ENCODE measurements around the gene C11orf68. TPM values are rescaled to one million over a fixed set of nuclear protein-coding genes. Genes with fewer than 3 reads are reported as not detected.
"Not testable (repeated sequence)": the region's sequence is repeated elsewhere in the genome, so short reads cannot be mapped to it uniquely, and the experiment has no call there.

Gene C11orf68
- total RNA-seq, 1 donor from 2014 or later = 28.9 TPM

DNA sequence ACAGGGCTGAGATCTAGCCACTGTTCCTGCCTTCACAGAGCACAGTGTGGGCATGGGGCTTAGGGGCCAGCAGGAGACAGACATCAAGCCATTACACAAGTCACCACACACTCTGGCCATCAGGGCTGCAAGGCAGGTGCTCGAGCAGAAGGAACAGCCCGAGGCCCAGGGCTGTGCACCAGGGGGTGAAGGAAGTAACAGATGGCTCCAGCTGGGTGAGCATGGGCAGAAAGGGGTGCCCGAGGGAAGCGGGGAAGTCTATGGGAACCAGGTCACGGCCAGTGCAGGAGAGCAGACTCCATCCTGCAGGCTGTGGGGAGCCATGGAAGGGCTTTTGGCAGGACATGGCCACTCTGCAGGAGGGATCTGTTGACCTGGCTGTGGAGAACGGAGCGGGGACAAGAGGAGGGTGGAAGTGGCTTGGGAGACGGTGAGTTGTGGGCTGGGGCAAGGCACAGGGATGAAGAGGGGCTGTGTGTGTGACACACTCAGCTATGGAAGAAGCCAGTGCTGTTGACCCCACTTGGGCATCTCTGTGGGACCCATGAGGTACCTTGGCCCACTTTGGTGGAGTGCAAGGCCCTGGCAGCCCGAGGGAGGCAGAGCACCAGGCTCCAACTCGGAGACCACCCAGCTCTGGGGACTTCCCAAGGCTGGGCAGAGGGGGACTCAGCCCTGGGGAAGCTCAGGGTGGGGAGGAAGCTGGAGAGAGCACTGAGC, 3.6 kb downstream of the C11orf68 start:
- DNase-seq (ENCODE audit: low spot score) = no peak

DNA sequence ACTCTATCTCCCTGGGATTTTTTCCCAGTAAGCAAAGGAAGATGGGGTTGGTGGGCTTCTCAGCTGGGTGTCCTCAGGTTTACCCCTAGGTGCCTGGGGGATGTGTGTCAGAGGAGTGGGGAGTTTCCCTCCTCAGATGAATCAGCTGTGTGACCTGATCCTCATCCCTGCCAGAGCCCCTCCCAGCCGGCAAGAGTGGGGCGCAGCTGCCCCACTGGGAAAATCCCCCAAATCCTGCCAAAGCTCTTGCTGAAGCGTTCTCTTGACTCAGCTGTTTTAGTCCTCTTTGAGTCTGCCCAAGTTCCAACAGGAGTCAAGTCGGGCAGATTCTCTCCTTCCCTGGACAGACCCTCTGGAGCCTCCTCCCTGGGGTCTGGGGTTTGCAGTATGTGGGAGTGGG, 6.0 kb downstream of the C11orf68 start:
- DNase-seq (ENCODE audit: low spot score) = no peak

DNA sequence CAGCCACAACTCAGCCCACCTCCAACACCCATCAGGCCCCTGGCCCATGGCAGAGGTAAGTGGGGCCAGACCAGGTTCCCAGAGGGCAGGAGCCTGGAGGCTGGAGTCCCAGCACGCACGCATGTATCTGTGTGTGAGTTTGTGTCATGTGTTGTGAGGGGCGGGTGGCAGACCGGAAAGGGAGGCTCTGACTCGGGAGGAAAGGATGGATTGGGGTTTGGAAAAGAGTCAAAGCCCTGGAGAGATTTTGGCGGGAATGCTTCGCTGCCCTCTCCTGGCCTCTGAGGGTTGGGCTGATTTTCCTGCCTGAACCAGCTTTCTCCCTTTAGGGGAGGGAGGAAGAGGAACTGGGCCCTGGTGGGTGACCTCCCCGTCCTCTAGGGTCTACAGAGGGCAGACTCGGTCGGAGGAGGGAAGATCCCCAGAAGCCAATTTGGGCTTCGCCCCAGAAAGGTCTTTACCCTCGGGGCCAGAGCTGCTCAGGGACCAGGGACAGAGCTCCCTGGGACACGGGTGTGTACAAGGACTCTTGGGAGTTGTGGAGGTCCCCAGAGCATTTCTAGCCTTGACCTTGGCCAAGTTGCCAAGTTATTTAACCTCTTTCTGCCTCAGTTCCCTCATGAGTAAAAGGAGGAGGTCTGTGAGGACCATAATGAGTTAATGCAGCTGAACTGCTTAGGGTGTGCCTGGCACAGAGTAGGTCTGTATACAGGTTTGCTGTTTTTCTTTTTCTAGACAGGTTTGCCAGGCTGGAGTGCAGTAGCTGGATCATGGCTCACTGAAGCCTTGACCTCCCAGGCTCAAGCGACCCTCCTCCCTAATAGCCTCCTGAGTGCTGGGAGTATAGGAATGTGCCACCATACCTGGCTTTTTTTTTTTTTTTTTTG, 6.9 kb downstream of the C11orf68 start:
- peak; percentile 73 for DNase-seq (ENCODE audit: low spot score)

DNA sequence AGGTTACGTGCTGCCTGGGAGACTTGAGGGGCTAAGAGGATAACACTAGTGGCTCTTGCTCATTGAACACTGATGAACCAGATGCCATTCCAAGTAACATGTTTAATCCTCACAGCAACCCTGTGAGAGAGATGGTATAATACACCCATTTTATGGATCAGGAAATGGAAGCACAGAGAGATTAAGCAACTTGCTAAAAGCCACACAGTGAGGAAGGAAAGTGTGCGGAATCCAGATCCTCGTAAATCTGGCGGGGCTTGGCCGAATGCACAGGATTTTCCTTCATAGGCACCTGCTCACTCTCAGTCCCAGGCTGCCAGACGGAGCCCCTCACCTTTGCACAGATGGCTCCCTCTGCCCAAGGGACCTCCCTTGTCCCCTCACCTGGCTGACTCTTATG, 11.0 kb downstream of the C11orf68 start:
- no peak for DNase-seq (ENCODE audit: low spot score)

DNA sequence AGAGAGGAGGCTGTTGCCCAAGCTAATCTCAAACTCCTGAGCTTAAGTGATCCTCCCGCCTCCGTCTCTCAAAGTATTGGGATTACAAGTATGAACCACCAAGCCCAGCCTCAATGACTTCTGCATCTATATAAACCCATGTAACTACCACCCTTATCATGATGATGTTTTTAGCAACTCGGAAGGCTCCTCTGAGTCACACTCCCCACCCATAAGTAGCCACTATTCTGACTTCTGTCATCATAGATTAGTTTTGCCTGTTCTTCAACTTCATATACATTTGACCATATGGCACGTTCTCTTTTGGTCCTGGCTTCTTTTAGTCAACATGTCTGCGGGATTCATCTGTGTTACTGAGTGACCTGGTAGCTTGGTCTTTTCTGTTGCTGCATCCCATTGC, 12.3 kb downstream of the C11orf68 start:
- no peak for DNase-seq (ENCODE audit: low spot score)

DNA sequence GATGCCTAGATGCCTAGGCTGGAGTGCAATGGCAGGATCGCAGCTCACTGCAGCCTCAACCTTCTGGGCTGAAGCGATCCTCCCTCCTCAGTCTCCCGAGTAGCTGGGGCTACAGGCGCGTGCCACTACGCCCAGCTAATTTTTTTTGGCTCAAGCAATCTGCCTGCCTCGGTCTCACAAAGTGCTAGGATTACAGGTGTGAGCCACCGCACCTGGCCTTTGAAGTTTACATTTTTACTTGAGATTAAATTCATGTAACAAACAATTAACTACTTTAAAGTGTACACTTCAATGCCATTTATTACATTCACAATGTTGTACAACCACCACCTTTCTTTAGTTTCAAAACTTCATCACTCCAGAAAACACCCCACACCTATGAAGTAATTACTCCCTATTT, 15.1 kb downstream of the C11orf68 start:
- no peak for DNase-seq (ENCODE audit: low spot score)

DNA sequence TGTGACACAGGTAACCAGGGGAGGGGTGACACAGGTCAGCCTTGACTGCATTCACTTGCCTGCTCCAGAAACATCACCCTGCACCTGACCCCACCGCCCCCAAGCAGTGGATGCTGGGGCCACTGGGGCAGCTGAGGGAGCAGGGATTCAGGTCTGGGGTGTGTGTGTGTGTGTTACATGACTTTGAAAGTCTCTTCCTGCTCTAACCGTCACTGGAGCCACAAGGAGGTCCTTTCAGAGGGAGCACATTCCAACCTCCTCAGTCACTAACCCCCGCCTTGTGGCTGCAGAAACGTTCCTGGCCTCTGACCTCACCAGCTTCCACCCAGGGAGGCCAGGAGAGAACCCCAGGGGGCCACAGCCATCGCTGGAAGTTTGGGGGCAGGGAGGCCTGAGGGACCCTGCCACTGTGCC, 15.8 kb downstream of the C11orf68 start:
- no peak for DNase-seq (ENCODE audit: low spot score)

DNA sequence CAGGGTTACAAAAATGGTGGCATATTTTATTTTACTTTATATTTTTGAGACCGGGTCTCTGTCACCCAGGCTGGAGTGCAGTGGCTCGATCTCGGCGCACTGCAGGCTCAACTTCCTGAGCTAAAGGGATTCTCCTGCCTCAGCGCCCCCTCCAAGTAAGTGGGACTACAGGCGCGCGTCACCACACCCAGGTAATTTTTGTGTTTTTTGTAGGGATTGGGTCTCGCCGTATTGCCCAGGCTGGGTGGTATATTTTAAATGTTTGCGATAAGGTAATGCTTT, 18.0 kb downstream of the C11orf68 start:
- no peak for DNase-seq (ENCODE audit: low spot score)

DNA sequence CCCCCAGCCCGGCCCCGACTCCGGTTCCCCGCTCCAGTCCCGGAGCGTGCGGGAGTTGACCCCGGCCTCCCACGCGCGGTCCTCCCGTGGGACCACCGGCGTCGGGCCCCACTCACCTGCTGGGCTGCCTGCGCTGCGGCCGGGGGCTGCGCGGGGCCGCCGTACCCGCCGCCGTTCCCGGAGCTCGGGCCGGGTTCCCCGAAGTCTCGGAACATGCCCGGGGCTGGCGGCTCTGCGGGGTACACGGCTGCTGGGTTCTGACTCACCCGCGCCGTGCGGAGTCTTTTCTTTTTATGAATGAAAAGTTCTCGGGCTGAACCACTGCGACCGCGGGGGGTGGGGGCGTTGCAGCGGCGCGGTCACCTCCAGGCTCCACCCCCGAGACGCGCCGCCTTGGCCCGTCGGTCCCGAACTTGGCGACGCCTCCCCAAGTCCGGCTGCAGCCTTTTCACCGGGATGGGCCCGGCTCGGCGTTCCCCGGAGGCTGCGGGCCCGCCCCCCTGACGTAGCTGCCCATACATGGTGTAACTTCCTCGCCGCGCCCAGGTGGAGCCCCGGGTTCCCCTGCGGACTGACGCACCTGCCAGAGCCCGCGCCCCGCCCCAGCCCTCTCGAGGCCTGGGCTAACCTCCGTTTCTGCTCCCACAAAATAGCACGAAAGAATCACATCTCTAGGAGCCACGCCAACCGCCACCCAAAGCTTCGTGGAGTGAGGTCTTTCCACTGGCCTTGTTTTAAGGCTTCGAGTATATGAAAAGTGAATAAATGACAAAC, 18.6 kb downstream of the C11orf68 start, which contains the start of gene FOSL1:
Gene FOSL1, minus strand, starts transcription at position 264 of the 774 bp plus-strand sequence. Its CDS starts 49 bp downstream, at position 215.
- DNase-seq (ENCODE audit: low spot score) = peak; percentile 87

DNA sequence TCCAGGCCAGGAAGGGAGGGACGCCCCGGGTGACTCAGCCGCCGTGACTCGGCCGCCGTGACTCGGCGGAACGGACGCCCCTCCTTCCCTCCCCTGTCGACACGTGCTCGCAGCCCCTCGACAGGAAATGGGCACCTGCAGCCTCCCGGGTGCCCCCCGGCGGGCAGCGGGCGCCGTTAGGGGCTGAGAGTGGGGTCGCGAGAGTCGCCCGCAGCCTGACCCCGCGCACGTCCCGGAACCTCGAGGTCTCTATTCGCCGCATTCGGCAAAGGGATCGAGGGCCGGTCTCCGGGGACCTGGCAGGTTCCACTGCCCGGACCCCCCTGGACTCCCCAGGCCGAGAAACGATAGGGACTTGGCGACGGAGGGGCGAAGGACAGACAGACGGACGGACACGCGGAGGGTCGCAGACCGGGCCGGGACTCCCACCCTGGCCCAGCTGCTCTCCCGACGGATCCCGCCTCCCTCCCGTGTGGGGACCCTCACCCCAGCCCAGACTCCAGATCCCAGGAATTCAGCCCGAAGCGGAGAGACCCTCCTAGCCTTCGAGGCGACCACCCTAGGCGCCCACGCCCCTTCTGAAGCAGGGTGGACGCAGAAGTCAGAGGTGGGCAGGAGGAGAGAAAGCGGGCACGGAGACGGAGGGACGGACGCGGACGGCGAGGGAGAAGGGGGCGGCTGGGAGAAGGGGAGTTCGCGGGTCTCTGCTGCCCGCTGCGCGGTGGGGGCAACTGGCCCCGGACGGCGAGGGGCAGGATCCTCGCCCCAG, 19.3 kb downstream of the C11orf68 start:
- no peak for DNase-seq (ENCODE audit: low spot score)

DNA sequence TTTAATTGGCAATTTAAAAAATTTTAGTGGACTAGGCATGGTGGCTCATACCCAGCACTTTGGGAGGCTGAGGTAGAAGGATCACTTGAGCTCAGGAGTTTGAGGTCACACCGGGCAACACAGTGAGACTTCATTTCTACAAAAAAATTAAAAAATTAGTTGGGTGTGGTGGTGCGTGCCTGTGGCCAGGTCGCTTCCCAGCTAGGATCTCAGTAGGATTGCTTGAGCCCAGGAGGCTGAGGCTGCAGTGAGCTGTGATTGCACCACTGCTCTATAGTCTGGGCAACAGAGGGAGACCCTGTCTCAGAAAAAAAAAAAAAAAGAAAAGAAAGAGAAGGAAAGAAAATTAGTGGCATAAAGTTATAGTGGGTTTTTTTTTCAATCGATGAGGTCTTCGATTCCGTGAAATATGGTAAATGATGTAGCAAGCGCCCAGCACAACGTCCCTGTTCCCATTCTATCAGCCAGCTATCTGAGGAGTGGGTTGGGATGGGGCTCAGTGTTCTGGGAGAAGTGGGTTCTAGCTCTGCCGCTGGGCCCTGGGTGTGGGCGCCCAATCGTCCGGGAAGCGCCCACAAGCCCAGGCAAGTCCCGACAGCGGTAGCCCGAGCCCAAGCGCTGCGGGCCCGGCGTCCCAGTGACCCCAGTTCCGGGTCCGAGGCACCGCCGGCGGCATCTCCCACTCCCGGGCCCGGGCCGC, 20.1 kb downstream of the C11orf68 start:
- no peak for DNase-seq (ENCODE audit: low spot score)

DNA sequence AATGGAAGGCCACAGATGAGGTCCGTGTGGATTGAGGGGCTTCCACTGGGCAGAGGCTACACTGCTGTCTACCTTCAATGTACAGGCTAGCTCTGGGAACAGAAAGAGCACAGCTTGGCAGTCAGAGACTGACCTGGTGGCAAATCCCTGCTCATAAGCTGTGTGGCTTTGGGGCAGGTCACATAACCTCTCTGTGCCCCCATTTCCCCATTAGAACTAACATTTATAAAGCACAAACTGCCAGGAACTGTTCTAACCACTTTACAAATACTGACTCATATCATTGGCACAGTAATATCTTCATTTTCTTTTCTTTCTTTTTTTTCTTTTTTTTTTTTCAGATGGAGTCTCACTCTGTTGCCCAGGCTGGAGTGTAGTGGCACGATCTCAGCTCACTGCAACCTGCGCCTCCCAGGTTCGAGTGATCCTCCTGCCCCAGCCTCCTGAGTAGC, 21.8 kb downstream of the C11orf68 start:
- no peak for DNase-seq (ENCODE audit: low spot score)

DNA sequence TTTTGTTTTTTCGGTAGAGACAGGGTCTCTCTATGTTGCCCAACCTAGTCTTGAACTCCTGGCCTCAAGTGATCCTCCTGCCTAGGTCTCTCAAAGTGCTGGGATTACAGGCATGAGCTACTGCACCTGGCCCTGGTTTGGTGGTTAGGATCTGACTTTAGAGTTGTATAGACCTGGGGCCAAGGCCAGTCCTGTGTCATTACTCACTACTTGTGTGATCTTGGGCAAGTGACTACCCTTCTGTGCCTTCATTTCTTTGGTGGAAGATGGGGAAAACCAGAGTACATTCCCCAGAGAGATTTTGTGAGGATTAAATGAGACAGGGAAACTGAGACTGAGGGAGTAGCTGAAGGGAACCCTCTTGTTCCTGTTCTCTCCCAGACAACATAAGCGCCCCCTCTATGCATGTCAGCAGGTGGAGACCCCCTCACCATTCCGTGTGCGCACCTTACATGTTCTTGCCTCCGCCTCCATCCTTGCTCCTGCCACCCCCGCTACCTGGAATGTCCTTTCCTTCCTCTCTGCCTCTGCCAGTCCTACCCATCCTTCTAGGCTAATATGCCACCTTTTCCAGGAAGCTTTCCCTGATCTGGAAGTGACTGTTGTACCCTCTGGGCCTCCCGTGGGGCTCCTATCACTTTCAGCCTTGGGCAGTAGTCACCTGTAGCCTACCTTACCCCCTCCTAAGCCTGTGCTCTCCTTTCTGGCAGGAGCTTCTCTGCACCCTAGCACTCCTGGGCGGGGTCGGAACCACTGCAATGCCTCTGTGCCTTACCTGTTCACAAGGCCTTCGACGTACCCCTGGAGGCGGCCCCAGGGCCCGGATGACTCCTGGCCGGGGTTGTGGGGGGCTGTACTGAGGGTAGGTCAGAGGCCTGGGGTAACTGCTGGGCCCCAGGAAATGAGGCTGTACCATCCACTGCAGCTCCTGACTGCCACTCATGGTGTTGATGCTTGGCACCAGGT, 22.5 kb downstream of the C11orf68 start:
- no peak for DNase-seq (ENCODE audit: low spot score)

DNA sequence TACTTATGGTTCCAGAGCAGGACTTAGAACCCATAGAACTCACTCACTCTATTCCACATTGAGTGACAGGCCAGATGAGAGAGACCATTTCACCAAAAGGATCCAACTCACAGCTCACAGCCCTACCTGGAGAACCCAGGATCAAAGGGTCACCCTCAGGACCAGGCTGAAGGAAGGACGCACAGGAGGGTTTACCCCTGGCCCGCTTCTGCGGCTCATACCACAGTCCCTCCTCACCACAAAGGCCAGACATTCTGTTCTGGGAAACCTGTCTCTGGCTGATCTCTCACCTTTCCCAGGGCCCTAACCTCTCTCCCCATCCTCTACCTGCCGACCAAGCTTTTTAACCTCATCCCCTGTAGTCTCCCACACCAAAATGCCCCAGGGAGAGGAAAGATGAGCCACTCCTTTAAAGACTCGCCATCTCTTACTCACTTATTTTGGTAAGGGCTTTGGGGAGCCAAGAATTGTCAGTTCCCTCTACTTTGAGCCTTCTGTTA, 23.3 kb downstream of the C11orf68 start:
- no peak for DNase-seq (ENCODE audit: low spot score)

DNA sequence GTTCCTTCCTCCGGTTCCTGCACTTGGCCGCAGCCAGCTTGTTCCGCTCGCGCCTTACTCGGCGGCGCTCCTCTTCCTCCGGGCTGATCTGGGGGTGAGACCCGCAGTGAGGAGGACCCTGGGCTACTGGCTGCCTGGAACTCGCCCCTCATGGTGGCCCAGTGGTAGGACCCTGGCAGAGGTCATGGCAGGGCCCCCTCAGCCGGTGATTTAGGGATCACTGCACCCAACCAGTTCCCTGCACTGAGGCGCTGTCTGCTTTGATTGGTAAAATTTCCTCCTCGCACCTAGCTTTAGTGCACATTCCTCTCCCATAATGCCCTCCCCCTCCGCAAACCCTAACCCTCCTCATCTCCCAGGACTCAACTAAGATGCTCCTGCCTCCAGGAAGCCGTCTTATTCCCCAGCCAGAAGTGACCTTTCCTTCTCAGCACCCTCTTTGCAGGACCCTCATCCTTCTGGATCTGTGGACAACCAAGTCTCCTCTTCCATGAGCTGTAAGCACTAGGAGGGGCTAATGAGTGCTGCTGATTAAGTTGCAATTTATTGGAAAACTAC, 24.7 kb downstream of the C11orf68 start:
- no peak for DNase-seq (ENCODE audit: low spot score)

DNA sequence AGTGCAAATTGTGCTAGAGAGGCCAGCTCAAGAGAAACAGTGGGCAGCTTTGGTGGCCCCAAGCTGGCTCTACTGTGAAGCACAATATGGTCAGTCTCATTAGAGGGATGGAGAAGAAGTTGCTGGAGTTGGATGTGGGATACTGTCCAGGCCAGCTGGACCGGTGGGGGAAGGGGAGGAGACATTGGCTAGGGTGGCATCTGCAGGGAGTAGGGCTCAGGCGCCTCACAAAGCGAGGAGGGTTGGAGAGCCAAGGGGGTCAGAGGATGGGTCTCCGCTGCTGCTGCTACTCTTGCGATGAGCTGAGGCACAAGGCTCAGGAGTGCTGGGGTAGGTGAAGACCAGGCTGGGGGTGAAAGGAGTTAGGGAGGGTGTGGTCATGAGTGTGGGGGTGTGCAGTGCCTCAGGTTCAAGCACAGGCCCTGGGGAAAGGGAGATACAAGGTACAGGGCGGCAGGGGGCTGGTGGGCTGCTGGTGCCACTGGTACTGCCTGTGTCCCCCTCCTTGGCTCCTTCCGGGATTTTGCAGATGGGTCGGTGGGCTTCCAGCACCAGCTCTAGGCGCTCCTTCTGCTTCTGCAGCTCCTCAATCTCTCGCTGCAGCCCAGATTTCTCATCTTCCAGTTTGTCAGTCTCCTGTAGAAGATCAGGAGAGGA, 26.1 kb downstream of the C11orf68 start:
- DNase-seq (ENCODE audit: low spot score) = no peak

DNA sequence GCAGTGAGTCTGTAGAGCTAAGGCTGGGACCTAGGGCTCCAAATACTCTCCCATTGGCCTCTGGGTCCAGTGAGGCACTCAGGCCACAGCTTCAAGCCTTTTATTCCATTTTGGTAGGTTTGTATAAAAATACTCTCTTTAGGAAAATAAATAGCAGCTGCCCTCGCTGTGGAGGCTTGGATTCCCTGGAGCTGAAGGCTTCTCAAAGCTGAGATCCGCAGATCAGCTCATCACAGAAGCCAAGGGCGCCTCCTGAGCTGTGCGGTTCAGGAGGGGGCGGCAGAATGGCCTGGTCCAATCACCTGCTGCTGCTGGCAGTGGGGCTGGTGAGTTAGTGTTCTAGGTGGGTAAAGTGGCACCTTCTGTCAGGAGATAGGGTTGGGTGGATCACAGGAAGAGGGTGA, 26.7 kb downstream of the C11orf68 start:
- DNase-seq (ENCODE audit: low spot score) = not testable (repeated sequence)

Data from ureter (tissue), 1 donor.